GM23338 (cell line): ENCODE measurements around the gene REEP1. TPM values are rescaled to one million over a fixed set of nuclear protein-coding genes. Genes with fewer than 3 reads are reported as not detected.

ENCODE experiments used
- ATAC-seq: fragments of 200-7000 bp; cut with Tn5 transposase; 3 replicates; pipeline ENCODE4 v1.9.1; 2020
- DNase-seq: peaks from one replicate; pipeline ENCODE4 v3.0.0-alpha.2; 2015; ENCODE audit warnings: low spot score
- H2AFZ ChIP-seq: fragments of 200-600 bp; sonication (generic); 2 replicates; pipeline ENCODE4 v1.8.0; 2016; ENCODE audit warnings: antibody characterized with exemption, mild to moderate bottlenecking, moderate library complexity
- H3F3A ChIP-seq: fragments of 200-600 bp; sonication (generic); replicated peaks from 2 replicates; pipeline ENCODE4 v1.8.0; 2017; ENCODE audit warnings: antibody characterized with exemption, mixed run types, low read depth
- H3K27ac ChIP-seq: fragments of 200-600 bp; sonication (generic); 2 replicates; pipeline ENCODE4 v1.6.1; 2016; ENCODE audit warnings: low read depth
- H3K27me3 ChIP-seq: fragments of 200-600 bp; sonication (generic); 2 replicates; pipeline ENCODE4 v1.8.0; 2016; ENCODE audit warnings: mild to moderate bottlenecking, mixed run types, moderate library complexity; ENCODE audit not compliant: insufficient read depth
- H3K36me3 ChIP-seq: fragments of 200-600 bp; sonication (generic); 2 replicates; pipeline ENCODE4 v1.8.0; 2016; ENCODE audit warnings: mild to moderate bottlenecking; ENCODE audit not compliant: insufficient read depth
- H3K4me1 ChIP-seq: fragments of 200-600 bp; sonication (generic); 2 replicates; pipeline ENCODE4 v1.8.0; 2016; ENCODE audit warnings: mild to moderate bottlenecking, moderate library complexity; ENCODE audit not compliant: insufficient read depth
- H3K4me2 ChIP-seq: fragments of 200-600 bp; sonication (generic); 2 replicates; pipeline ENCODE4 v1.7.1; 2017; ENCODE audit warnings: mixed run types
- H3K4me3 ChIP-seq: fragments of 200-600 bp; sonication (generic); 2 replicates; pipeline ENCODE4 v1.6.1; 2016; ENCODE audit warnings: mixed run types
- H3K79me2 ChIP-seq: fragments of 200-600 bp; sonication (generic); replicated peaks from 2 replicates; pipeline ENCODE4 v1.8.0; 2017; ENCODE audit warnings: mild to moderate bottlenecking; ENCODE audit not compliant: insufficient read depth
- H3K9me2 ChIP-seq: fragments of 200-600 bp; sonication (generic); 2 replicates; pipeline ENCODE4 v1.8.0; 2017; ENCODE audit not compliant: insufficient read depth
- H4K20me1 ChIP-seq: fragments of 200-600 bp; sonication (generic); replicated peaks from 2 replicates; pipeline ENCODE4 v1.8.0; 2017; ENCODE audit warnings: mild to moderate bottlenecking; ENCODE audit not compliant: insufficient read depth
- H3K27ac Mint-ChIP-seq: 2 replicates; pipeline ENCODE4 v1.8.0; 2020; ENCODE audit warnings: inconsistent platforms, mild to moderate bottlenecking, moderate library complexity, mixed read lengths
- H3K27me3 Mint-ChIP-seq: 3 replicates; pipeline ENCODE4 v1.8.0; 2022; ENCODE audit warnings: low read depth, mild to moderate bottlenecking, moderate library complexity, mixed read lengths, inconsistent platforms; ENCODE audit not compliant: insufficient read depth, poor library complexity
- H3K36me3 Mint-ChIP-seq: 3 replicates; pipeline ENCODE4 v1.8.0; 2021; ENCODE audit warnings: low read depth, mild to moderate bottlenecking, inconsistent platforms, moderate library complexity, mixed read lengths
- H3K4me1 Mint-ChIP-seq: 3 replicates; pipeline ENCODE4 v1.8.0; 2020; ENCODE audit warnings: mild to moderate bottlenecking, inconsistent platforms, mixed read lengths
- H3K4me3 Mint-ChIP-seq: 3 replicates; pipeline ENCODE4 v1.8.0; 2021; ENCODE audit warnings: moderate library complexity, mild to moderate bottlenecking, inconsistent platforms, mixed read lengths
- H3K9me3 Mint-ChIP-seq: 3 replicates; pipeline ENCODE4 v1.8.0; 2020; ENCODE audit warnings: moderate library complexity, mild to moderate bottlenecking, inconsistent platforms, mixed read lengths
- JUNB ChIP-seq: IDR thresholded peaks from one replicate; pipeline ENCODE4 v1.6.1; 2016; ENCODE audit warnings: antibody characterized with exemption; ENCODE audit not compliant: unreplicated experiment
- REST ChIP-seq: IDR thresholded peaks from one replicate; pipeline ENCODE4 v1.6.1; 2018; ENCODE audit warnings: antibody characterized with exemption; ENCODE audit not compliant: unreplicated experiment
- ZNF462 ChIP-seq: fragments of 250-450 bp; sonication (Bioruptor Pico); IDR thresholded peaks from 2 replicates; pipeline ENCODE4 v1.5.0; 2020; ENCODE audit warnings: mild to moderate bottlenecking, moderate library complexity
- polyA plus RNA-seq: library from polyadenylated mRNA; unstranded; fragments of >200 nt; fragmentation: Nextera tagmentation; extraction: Ambion mirVana; gene quantifications from 2 replicates; pipeline ENCODE4 v1.2.1, GENCODE V29; 2016
- total RNA-seq: library from RNA; depleted of rRNA; stranded (reverse); fragments of >200 nt; shearing (Covaris generic); gene quantifications from 2 replicates; pipeline ENCODE4 v1.2.3, GENCODE V29; 2014
- TF ChIP-seq, protein P1 (sequence below): IDR thresholded peaks from 2 replicates; pipeline ENCODE4 v1.6.1; 2016; ENCODE audit warnings: antibody characterized with exemption

The REEP1 gene
- total and polyA plus RNA-seq, 2 experiments from 2014 or later: 1.6 to 1.8 TPM

GRCh38 chr2:86185517-86186212, 151.8 kb downstream of the REEP1 start (continued):
- TF ChIP-seq ZNF462: no peak
- TF ChIP-seq REST: no peak
- TF ChIP-seq JUNB: no peak

GRCh38 chr2:86176597-86176996, 160.8 kb downstream of the REEP1 start:
- Histone ChIP-seq H4K20me1 (peaks cover 14% of the 10 kb centered on the region; the same call in 1 of the 2 replicates), H3K4me2 (no peak overlapping the region), H3K36me3 (peaks cover 35% of the 10 kb centered on the region), H3K27ac (no peak overlapping the region), H3K27me3 (no peaks in the 10 kb centered on the region), H3K79me2 (peaks cover 40% of the 10 kb centered on the region), H3K4me3 (no peak overlapping the region), H3K4me1 (no peaks in the 10 kb centered on the region), H3F3A (no peaks in the 10 kb centered on the region), H2AFZ (no peak overlapping the region), H3K9me2 (no peaks in the 10 kb centered on the region)
- Mint-ChIP-seq H3K27me3 (no peaks in the 10 kb centered on the region), H3K4me1 (no peaks in the 10 kb centered on the region), H3K27ac (no peak overlapping the region), H3K36me3 (peaks cover 48% of the 10 kb centered on the region), H3K4me3 (no peak overlapping the region), H3K9me3 (no peaks in the 10 kb centered on the region)
- DNase-seq (no peak), ATAC-seq (no peak)
- TF ChIP-seq, protein P1, sequence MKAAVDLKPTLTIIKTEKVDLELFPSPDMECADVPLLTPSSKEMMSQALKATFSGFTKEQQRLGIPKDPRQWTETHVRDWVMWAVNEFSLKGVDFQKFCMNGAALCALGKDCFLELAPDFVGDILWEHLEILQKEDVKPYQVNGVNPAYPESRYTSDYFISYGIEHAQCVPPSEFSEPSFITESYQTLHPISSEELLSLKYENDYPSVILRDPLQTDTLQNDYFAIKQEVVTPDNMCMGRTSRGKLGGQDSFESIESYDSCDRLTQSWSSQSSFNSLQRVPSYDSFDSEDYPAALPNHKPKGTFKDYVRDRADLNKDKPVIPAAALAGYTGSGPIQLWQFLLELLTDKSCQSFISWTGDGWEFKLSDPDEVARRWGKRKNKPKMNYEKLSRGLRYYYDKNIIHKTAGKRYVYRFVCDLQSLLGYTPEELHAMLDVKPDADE: no peak
